Astrocyte (in vitro differentiated cells and primary cell): ENCODE results near the gene TWIST2.

Experiments used
- CTCF ChIP-seq: IDR thresholded peaks from 2 replicates; pipeline ENCODE4 v1.5.1; 2011; ENCODE audit warnings: low read depth, mild to moderate bottlenecking, inconsistent platforms, low read length, moderate library complexity; ENCODE audit not compliant: insufficient read depth
- EZH2 ChIP-seq: IDR thresholded peaks from 2 replicates; pipeline ENCODE4 v1.6.1; 2012; ENCODE audit warnings: mild to moderate bottlenecking, low read length, inconsistent platforms; ENCODE audit not compliant: insufficient read depth

GRCh38 chr2:238838786-238839327 lies 9.0 kb upstream of the TWIST2 start:
- TF ChIP-seq CTCF (no peak), EZH2 (no peak)
